Endodermal cell (in vitro differentiated cells): ENCODE results near the gene GID8. TPM values are rescaled to one million over a fixed set of nuclear protein-coding genes. Genes with fewer than 3 reads are reported as not detected.

ENCODE experiments used
- DNase-seq: peaks from one replicate; pipeline ENCODE4 v3.0.0-alpha.2; 2017
- H3K27ac ChIP-seq: 2 replicates; pipeline ENCODE4 v1.5.1; 2013; ENCODE audit warnings: mild to moderate bottlenecking, low read depth, low read length, moderate library complexity
- H3K27me3 ChIP-seq: 2 replicates; pipeline ENCODE4 v1.6.1; 2013; ENCODE audit warnings: mild to moderate bottlenecking, low read length, moderate library complexity; ENCODE audit not compliant: insufficient read depth, control insufficient read depth, poor library complexity, severe bottlenecking
- H3K36me3 ChIP-seq: 2 replicates; pipeline ENCODE4 v1.7.0; 2013; ENCODE audit warnings: mild to moderate bottlenecking, low read length, moderate library complexity; ENCODE audit not compliant: control insufficient read depth, insufficient read depth
- H3K4me1 ChIP-seq: one replicate; pipeline ENCODE4 v1.7.0; 2013; ENCODE audit warnings: low read length; ENCODE audit not compliant: control insufficient read depth, insufficient read depth
- H3K4me3 ChIP-seq: 2 replicates; pipeline ENCODE4 v1.5.1; 2013; ENCODE audit warnings: mild to moderate bottlenecking, low read length, moderate library complexity
- H3K9ac ChIP-seq: 2 replicates; pipeline ENCODE4 v1.6.1; 2013; ENCODE audit warnings: mild to moderate bottlenecking, low read length, moderate library complexity; ENCODE audit not compliant: poor library complexity, severe bottlenecking; ENCODE audit errors: extremely low read depth
- H3K9me3 ChIP-seq: 2 replicates; pipeline ENCODE4 v1.6.1; 2013; ENCODE audit warnings: mild to moderate bottlenecking, low read length, moderate library complexity; ENCODE audit not compliant: control insufficient read depth
- H3K27ac Mint-ChIP-seq: 2 replicates; pipeline ENCODE4 v1.8.0; 2020; ENCODE audit warnings: mixed read lengths
- H3K27me3 Mint-ChIP-seq: 2 replicates; pipeline ENCODE4 v1.8.0; 2021; ENCODE audit warnings: mild to moderate bottlenecking, mixed read lengths; ENCODE audit not compliant: insufficient read depth
- H3K36me3 Mint-ChIP-seq: 2 replicates; pipeline ENCODE4 v1.8.0; 2020; ENCODE audit warnings: low read depth, mixed read lengths
- H3K4me1 Mint-ChIP-seq: 2 replicates; pipeline ENCODE4 v1.8.0; 2020; ENCODE audit warnings: mixed read lengths
- H3K4me3 Mint-ChIP-seq: 2 replicates; pipeline ENCODE4 v1.8.0; 2020; ENCODE audit warnings: mild to moderate bottlenecking, moderate library complexity, mixed read lengths
- H3K9me3 Mint-ChIP-seq: 2 replicates; pipeline ENCODE4 v1.8.0; 2020; ENCODE audit warnings: mild to moderate bottlenecking, mixed read lengths
- WGBS, 2 experiments: methylation state at CpG; one replicate each; pipeline versions ENCODE4 v1.1.5 to v1.1.7; 2013; ENCODE audit warnings: missing lambda C conversion rate in 2 of 2, mixed read lengths in 1 of 2; ENCODE audit not compliant: insufficient coverage in 1 of 2, insufficient read length in 1 of 2; 5-methylcytosine and 5-hydroxymethylcytosine counted together
- total RNA-seq, 2 donors: library from RNA; stranded (reverse); fragmentation: NEBNext Ultra II Directional in 1 of 2; extraction: Animal tissue kit (Norgen Biotek cat#: 25700) in 1 of 2; gene quantifications; 2 replicates in 1 of 2; 3 replicates in 1 of 2; pipeline ENCODE4 v1.2.1, GENCODE V29; 2021
- TF ChIP-seq, protein P1 (sequence below): fragments of 200-600 bp; sonication (generic); conservative IDR thresholded peaks from 2 replicates; pipeline ENCODE4 v1.5.0; 2021; ENCODE audit warnings: antibody characterized with exemption, mild to moderate bottlenecking

Gene GID8
- total RNA-seq, 2 donors from 2014 or later = 51.5 to 52.1 TPM

- TF ChIP-seq, protein P1, sequence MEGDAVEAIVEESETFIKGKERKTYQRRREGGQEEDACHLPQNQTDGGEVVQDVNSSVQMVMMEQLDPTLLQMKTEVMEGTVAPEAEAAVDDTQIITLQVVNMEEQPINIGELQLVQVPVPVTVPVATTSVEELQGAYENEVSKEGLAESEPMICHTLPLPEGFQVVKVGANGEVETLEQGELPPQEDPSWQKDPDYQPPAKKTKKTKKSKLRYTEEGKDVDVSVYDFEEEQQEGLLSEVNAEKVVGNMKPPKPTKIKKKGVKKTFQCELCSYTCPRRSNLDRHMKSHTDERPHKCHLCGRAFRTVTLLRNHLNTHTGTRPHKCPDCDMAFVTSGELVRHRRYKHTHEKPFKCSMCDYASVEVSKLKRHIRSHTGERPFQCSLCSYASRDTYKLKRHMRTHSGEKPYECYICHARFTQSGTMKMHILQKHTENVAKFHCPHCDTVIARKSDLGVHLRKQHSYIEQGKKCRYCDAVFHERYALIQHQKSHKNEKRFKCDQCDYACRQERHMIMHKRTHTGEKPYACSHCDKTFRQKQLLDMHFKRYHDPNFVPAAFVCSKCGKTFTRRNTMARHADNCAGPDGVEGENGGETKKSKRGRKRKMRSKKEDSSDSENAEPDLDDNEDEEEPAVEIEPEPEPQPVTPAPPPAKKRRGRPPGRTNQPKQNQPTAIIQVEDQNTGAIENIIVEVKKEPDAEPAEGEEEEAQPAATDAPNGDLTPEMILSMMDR = no peak
- Histone ChIP-seq H3K4me1 (no peaks in the 10 kb centered on the region), H3K4me3 (no peak overlapping the region), H3K9ac (no peak overlapping the region), H3K27me3 (peaks cover 19% of the 10 kb centered on the region), H3K27ac (peak overlapping the region; percentile 21), H3K36me3 (no peaks in the 10 kb centered on the region), H3K9me3 (no peaks in the 10 kb centered on the region)
- Mint-ChIP-seq H3K4me3 (no peak overlapping the region), H3K4me1 (no peaks in the 10 kb centered on the region), H3K36me3 (no peaks in the 10 kb centered on the region), H3K27ac (no peak overlapping the region), H3K9me3 (no peaks in the 10 kb centered on the region), H3K27me3 (peaks cover 8% of the 10 kb centered on the region)
- 92 to 95% methylated on average over 14 to 23 of the region's 23 CpGs for WGBS, 2 experiments
- no peak for DNase-seq
These were observed 56.0 kb downstream of the GID8 start for GRCh38 chr20:62993856-62994494.

DNA sequence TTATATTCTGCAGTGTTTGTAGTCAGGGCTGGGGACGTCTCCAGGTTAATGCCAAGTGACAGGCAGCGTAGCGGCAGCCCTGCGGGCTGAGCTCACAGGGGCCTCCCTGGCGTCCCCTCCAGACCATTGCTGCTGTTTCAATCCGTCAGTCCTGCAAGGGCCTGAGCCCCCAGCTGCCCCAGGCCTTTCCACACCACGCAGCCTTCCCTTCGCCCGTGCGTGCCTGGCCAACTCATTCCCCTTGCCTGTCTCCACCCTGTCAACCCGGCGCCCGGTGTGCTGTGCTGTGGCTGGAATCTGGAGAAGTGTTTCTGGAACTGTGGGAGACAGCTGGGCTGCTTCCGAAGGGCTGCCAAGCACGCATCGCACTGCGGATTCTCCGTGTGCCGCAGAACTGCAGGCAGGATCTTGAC lies 56.9 kb downstream of the GID8 start:
- Mint-ChIP-seq H3K4me1 (no peaks in the 10 kb centered on the region), H3K36me3 (no peaks in the 10 kb centered on the region), H3K27ac (no peak overlapping the region), H3K4me3 (no peak overlapping the region), H3K27me3 (peaks cover 12% of the 10 kb centered on the region), H3K9me3 (no peaks in the 10 kb centered on the region)
- TF ChIP-seq, protein P1 = no peak
- peak overlapping the region; percentile 21 for H3K27ac ChIP-seq
- no peaks in the 10 kb centered on the region for H3K4me1 ChIP-seq
- H3K4me3 ChIP-seq = no peak overlapping the region
- 83 to 84% methylated on average over 13 to 19 of the region's 19 CpGs for whole genome bisulfite sequencing, 2 experiments
- DNase-seq = no peak
- no peaks in the 10 kb centered on the region for H3K9me3 ChIP-seq
- H3K36me3 ChIP-seq = no peaks in the 10 kb centered on the region
- H3K27me3 ChIP-seq = peaks cover 28% of the 10 kb centered on the region
- H3K9ac ChIP-seq = no peak overlapping the region

DNA sequence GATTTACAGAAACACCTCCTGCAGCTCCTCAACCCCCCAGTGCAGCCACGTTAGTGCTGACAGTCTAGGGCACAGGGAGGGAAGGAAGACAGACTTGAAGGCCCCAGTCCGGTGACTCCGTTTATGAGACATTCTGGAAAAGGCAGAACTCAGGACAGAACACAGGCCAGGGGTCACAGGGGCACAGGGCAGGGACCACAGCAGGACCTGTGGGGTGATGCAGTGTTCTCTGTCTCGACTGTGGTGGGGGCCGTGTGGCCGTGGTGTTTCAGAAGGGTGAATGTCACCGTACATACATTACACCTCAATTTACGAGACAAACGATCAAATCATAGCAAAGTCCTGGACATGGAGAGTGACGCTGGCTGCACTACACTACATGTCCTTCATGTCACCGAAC lies 57.5 kb downstream of the GID8 start:
- Histone ChIP-seq H3K9ac (no peak overlapping the region), H3K4me1 (no peaks in the 10 kb centered on the region), H3K36me3 (no peaks in the 10 kb centered on the region), H3K4me3 (no peak overlapping the region), H3K27me3 (peaks cover 34% of the 10 kb centered on the region), H3K27ac (no peak overlapping the region), H3K9me3 (no peaks in the 10 kb centered on the region)
- H3K4me3 Mint-ChIP-seq = no peak overlapping the region
- 87 to 91% methylated on average over 7 to 11 of the region's 11 CpGs for WGBS, 2 experiments
- TF ChIP-seq, protein P1 = no peak
- H3K27ac Mint-ChIP-seq = no peak overlapping the region
- no peaks in the 10 kb centered on the region for H3K36me3 Mint-ChIP-seq
- no peak for DNase-seq
- peaks cover 14% of the 10 kb centered on the region for H3K27me3 Mint-ChIP-seq
- no peaks in the 10 kb centered on the region for H3K4me1 Mint-ChIP-seq
- H3K9me3 Mint-ChIP-seq = no peaks in the 10 kb centered on the region
